Activated naive CD8-positive, alpha-beta T cell treated with anti-CD3 and anti-CD28 coated beads for 36 hours (primary cell): ENCODE results near the gene LHX2. TPM values are rescaled to one million over a fixed set of nuclear protein-coding genes. Genes with fewer than 3 reads are reported as not detected.
A peak's percentile ranks its signal among the peaks of the same experiment; 100 is the strongest.

Experiments used
- DNase-seq: peaks from one replicate; pipeline ENCODE4 v3.0.0; 2021
- H3K27ac Mint-ChIP-seq: one replicate; pipeline ENCODE4 v1.8.0; 2022; ENCODE audit warnings: mild to moderate bottlenecking, moderate library complexity, mixed read lengths
- H3K27me3 Mint-ChIP-seq: one replicate; pipeline ENCODE4 v1.8.0; 2022; ENCODE audit warnings: mild to moderate bottlenecking, mixed read lengths
- H3K36me3 Mint-ChIP-seq: one replicate; pipeline ENCODE4 v1.8.0; 2021; ENCODE audit warnings: mild to moderate bottlenecking, mixed read lengths
- H3K4me1 Mint-ChIP-seq: one replicate; pipeline ENCODE4 v1.8.0; 2021; ENCODE audit warnings: mixed read lengths
- H3K4me3 Mint-ChIP-seq: one replicate; pipeline ENCODE4 v1.8.0; 2022; ENCODE audit warnings: mild to moderate bottlenecking, moderate library complexity, mixed read lengths
- H3K9me3 Mint-ChIP-seq: one replicate; pipeline ENCODE4 v1.8.0; 2022; ENCODE audit warnings: mixed read lengths
- total RNA-seq, 2 experiments: library from RNA; stranded (reverse); gene quantifications; one replicate each; pipeline ENCODE4 v1.2.3, GENCODE V29; 2021

The LHX2 gene
- total RNA-seq, 2 experiments from 2014 or later = not detected

DNA sequence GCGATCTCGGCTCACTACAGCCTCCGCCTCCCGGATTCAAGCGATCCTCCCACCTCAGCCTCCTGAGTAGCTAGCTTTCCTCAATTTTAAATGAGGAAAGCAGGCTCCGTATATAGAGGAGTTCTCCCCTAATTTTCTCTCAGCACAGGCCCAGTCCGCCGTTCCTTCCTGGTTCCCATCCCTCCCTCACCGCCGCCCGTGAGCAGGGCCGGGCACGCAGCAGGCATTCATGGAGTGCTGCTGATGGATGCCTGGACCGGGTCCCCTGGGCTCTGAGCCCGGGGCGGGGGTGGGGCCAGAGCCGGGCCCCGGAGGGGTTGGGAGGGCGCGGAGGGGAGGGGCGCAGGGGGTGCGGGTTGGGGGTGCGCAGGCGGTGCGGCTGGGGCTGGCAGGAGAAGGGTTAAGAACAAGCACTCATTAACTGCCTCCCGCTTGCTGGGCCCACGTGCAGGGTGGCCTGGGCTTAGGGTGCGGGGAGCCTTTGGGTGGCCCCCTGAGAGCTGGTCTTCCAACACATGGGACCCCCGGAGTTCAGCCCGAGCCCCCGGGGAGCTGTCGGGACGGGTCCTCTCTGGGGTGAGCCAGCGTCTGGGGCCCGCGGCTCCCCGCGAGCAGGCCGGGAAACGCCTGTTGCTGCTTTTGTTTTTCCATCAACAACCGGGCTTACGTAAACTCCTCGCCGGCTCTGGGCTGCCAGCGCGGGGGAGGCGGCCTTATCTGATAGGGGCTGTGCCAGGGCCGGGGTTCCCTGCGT, 33.7 kb downstream of the LHX2 start:
- peak overlapping the region; percentile 25 for H3K4me3 Mint-ChIP-seq
- H3K27ac Mint-ChIP-seq = no peak overlapping the region

DNA sequence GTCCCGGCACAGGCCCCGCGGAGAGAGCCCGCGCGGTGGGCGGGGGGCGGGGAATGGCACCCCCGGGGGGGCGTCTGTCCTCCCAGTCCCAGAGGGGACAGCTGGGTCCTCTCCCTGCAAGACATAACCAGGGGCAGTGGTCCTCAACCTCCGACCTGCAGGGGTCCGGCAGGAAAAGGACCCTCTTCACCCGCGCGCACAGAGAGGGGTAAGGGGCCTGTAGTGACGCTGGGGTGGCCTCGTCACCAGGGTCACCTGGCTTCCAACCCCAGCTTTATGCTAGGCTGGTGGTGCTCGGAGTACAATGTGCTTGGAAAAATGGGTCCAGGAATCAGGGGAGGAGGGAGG, 34.2 kb downstream of the LHX2 start:
- H3K36me3 Mint-ChIP-seq = no peaks in the 10 kb centered on the region
- DNase-seq = no peak
- no peak overlapping the region for H3K4me3 Mint-ChIP-seq
- peaks cover 79% of the 10 kb centered on the region for H3K27me3 Mint-ChIP-seq
- H3K9me3 Mint-ChIP-seq = no peaks in the 10 kb centered on the region
- peaks cover 3% of the 10 kb centered on the region for H3K4me1 Mint-ChIP-seq
- no peak overlapping the region for H3K27ac Mint-ChIP-seq

More for the DNA sequence above, 33.7 kb downstream of the LHX2 start:
- Mint-ChIP-seq H3K27me3 (peaks cover 77% of the 10 kb centered on the region), H3K36me3 (no peaks in the 10 kb centered on the region), H3K4me1 (peaks cover 7% of the 10 kb centered on the region), H3K9me3 (no peaks in the 10 kb centered on the region)
- peak; percentile 35 for DNase-seq

DNA sequence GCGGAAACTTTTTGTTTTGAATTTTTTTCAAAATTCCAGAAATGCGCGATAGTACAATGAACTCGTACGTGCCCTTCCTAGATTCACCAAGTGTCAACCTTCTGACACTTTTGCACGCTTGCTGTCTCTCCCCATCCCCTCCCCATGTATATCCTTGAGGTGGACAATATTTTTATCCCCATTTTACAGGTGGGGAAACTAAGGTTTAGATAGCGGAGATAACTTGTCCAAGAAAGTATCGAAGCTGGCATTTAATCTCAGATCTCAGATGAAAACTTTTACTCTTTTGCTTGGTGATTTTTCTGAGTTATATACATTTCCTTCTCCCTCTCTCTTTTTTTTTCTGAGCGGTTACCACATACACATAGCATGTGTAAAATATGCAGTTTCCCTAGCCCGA, 34.6 kb downstream of the LHX2 start:
- Mint-ChIP-seq H3K27me3 (peaks cover 82% of the 10 kb centered on the region), H3K4me1 (peaks cover 3% of the 10 kb centered on the region), H3K36me3 (no peaks in the 10 kb centered on the region), H3K27ac (no peak overlapping the region), H3K4me3 (no peak overlapping the region), H3K9me3 (no peaks in the 10 kb centered on the region)
- no peak for DNase-seq

DNA sequence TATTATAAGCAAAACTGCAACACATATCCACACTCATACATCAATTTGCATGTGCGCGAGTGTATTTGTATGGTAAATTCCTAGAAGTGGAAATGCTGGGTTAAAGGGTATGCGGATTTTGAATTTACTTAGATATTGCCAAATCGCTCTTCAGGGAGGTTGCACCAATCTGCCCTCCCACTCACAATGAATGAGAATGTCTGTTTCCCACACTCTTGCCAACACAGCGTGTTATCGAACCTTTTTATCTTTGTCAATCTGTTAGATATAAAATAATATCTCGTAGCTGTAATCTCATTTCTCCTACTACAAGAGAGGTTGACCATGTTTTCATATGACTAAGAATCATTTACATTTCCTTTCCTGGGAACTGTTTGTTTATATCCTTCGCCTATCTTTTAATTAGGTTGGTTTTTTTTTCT, 35.7 kb downstream of the LHX2 start:
- H3K27me3 Mint-ChIP-seq = peaks cover 85% of the 10 kb centered on the region
- DNase-seq = no peak
- H3K36me3 Mint-ChIP-seq = no peaks in the 10 kb centered on the region
- H3K27ac Mint-ChIP-seq = no peak overlapping the region
- no peak overlapping the region for H3K4me3 Mint-ChIP-seq
- no peaks in the 10 kb centered on the region for H3K4me1 Mint-ChIP-seq
- no peaks in the 10 kb centered on the region for H3K9me3 Mint-ChIP-seq

DNA sequence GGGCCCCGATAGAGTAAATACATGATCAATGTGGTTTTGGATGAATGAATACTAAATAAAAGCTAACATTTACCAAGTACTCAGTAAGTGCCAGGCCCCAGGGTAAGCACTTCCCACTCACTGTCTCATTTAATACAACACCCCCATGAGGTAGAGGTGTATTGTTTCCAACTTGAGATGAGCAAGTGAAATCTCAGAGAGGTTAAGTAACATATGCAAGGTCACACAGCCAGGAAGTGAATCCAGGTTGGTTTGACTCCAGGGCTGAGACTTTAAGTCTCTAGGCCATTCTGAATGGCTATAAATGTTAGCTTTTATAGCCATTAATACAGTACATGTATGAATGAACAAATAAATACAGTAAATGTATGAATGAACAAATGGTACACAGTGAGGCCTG, 39.4 kb downstream of the LHX2 start:
- Mint-ChIP-seq H3K27ac (no peak overlapping the region), H3K4me1 (peaks cover 2% of the 10 kb centered on the region), H3K4me3 (no peak overlapping the region), H3K27me3 (peaks cover 80% of the 10 kb centered on the region), H3K9me3 (no peaks in the 10 kb centered on the region), H3K36me3 (no peaks in the 10 kb centered on the region)
- no peak for DNase-seq

DNA sequence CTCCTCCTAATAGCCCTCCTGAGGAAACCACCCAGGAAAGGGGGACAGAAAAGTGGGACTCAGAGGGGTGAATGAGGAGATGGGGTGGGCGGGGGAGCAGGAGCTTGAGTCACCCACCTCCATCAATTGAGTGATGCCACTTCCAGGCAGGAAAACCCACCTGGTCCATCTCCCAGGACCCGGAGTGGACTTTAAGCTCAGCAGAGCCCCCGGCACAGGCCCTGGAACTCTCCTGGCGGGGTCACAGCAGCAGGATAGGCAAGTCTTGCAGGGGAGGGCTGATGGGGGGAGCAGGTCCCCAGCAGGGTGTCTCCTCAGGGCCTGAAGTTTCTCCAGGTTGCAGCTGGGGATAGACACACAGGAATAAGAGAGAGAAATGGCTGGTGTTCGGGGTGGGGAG, 40.8 kb downstream of the LHX2 start:
- H3K9me3 Mint-ChIP-seq = no peaks in the 10 kb centered on the region
- no peak overlapping the region for H3K4me3 Mint-ChIP-seq
- peaks cover 76% of the 10 kb centered on the region for H3K27me3 Mint-ChIP-seq
- DNase-seq = no peak
- no peaks in the 10 kb centered on the region for H3K36me3 Mint-ChIP-seq
- H3K27ac Mint-ChIP-seq = no peak overlapping the region
- H3K4me1 Mint-ChIP-seq = peaks cover 2% of the 10 kb centered on the region

DNA sequence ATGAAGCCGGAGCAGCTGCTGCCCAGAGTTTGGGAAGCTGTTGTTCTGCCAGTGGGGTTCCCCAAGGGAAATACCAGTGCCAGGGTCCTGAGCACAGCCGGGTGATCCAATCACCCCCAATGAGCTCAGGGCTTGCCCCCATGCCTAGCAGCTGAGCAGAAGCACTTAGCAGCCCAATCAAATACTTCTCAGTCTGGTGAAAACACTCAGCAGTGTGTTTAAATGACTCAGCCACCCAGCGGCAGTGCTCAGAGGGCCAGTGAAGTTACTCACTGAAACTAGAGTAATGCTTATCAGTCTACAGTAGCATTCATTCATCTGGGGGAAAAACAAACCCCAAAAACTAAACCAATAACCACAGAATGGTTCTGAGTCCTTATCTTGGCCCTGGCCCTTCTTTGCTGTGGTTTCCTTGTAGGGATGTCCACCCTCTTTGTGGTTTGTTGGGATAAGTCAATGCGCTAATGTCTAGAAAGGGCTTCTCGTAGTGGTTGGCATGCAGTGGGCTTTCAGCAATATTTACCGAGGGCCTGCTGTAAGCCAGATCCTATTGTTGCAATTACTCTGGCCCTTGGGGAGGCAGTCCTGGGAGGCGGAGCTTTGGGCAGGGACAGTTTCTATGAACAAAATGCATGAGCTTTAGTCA, 43.1 kb downstream of the LHX2 start:
- peaks cover 2% of the 10 kb centered on the region for H3K4me1 Mint-ChIP-seq

DNA sequence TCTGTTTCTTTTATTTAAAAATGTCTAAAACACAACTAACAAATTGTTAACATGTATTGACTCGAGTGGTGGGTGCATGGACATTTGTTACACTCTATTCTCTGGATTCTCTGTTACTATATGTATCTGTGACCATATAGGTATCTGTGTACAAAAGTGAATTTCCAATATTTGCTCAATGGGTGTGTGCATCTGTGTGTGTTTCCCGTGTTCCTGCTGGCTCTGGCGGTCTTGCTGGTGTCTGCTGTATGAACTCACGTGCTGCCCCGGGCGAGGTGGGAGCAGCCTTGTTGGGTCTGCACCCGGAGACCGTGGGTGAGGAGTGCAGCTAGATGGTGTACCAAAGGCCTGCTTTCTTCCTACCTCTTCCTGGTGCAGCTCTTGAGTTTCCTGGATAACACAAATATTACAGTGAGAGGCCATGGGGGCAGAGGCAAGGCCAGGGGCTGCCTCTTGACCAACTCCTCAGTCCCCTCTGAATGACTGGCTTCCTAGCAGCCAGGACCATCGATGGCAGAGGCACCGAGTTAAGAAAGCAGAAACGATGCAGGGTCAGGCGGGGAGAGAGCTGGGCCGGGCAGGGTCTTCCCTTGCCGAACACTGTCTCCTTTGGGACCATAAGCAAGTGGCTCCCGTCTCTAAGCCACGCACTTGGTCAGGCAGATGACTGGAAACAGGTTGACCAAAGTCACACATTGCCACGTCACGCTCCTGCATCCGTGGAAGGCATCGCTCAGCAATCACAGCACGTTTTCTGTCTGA, 49.5 kb downstream of the LHX2 start:
- no peaks in the 10 kb centered on the region for H3K4me1 Mint-ChIP-seq

More for the DNA sequence above, 43.1 kb downstream of the LHX2 start:
- no peak overlapping the region for H3K27ac Mint-ChIP-seq
- DNase-seq = peak; percentile 35
- H3K9me3 Mint-ChIP-seq = no peaks in the 10 kb centered on the region
- H3K36me3 Mint-ChIP-seq = no peaks in the 10 kb centered on the region
- no peak overlapping the region for H3K4me3 Mint-ChIP-seq
- H3K27me3 Mint-ChIP-seq = peaks cover 68% of the 10 kb centered on the region

DNA sequence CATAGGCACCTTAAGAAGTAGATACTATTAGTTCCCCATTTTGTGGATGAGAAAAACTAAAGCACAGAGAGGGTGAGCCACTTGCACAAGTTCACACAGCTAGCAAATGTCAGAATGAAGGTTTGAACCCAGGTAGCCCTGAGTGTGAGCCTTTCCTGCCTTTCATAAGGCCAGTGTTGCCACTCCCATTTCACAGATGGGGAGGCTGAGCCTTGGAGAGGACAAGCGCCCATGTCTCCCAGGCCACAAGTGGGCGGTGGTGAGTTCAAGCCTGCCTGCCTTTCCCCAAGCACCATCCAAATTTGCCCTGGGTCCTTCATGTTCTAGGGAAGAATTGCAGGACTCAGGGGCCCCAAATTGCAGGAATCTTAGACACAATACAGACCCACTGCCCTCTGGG, 50.6 kb downstream of the LHX2 start:
- Mint-ChIP-seq H3K4me3 (no peak overlapping the region), H3K4me1 (no peaks in the 10 kb centered on the region), H3K9me3 (no peaks in the 10 kb centered on the region), H3K27ac (no peak overlapping the region), H3K36me3 (no peaks in the 10 kb centered on the region), H3K27me3 (peaks cover 14% of the 10 kb centered on the region)
- DNase-seq = no peak

More for the DNA sequence above, 49.5 kb downstream of the LHX2 start:
- Mint-ChIP-seq H3K4me3 (no peak overlapping the region), H3K27ac (no peak overlapping the region), H3K36me3 (no peaks in the 10 kb centered on the region), H3K27me3 (peaks cover 23% of the 10 kb centered on the region), H3K9me3 (no peaks in the 10 kb centered on the region)
- no peak for DNase-seq

DNA sequence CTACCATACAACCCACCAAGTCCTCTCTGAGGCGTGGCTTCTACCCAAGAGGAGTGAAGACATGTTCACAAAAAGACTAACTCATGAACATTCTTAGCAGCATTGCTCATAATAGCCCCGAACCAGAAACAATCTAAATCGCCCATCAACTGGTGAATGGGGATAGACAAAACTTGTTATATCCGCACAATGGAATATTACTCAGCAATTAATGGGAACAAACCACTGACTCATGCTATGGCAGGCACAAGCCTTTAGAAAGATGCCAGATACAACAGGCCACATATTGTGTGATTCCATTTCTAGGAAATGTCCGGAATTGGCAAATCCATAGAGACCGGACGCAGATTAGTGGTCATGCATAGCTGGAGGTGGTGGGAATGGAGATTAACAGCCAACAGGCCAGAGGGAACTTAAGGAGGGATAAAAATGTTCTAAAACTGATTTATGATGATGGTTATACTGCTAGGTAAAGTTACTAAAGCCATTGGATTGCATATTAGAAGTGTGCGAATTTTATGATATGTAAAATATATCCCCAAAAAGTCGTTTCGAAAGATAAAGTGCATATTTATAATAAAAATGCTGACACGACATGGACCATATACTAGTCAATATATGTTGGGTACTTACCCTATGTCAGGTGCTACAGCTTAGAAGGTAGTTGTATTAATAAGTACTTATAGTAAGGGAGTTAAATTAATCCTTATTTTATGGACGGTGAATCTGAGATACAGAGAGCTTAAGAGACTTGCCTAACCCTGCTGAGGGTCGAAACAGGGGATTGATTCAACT, 55.4 kb downstream of the LHX2 start:
- H3K9me3 Mint-ChIP-seq = no peaks in the 10 kb centered on the region
- H3K36me3 Mint-ChIP-seq = no peaks in the 10 kb centered on the region
- H3K27ac Mint-ChIP-seq = no peak overlapping the region
- H3K27me3 Mint-ChIP-seq = peaks cover 15% of the 10 kb centered on the region
- no peak overlapping the region for H3K4me3 Mint-ChIP-seq
- DNase-seq = no peak
- no peaks in the 10 kb centered on the region for H3K4me1 Mint-ChIP-seq

DNA sequence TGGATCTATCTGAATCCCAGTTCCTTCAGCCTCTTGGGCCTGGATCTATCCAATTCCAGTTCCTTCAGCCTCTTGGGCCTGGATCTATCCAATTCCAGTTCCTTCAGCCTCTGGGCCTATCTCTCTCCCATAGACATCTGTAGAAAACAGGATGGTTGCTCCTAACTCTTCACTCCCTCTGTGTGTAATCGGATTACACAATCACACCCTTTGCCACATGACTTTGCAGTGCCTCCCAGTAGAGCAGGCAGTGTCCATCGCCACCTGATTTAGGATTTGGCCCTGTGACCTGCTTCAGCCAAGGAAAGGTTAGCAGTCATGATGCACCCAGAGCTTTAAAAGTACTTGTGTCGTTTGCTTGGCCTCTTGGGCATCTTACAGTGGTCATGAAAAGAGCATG, 56.7 kb downstream of the LHX2 start:
- no peak overlapping the region for H3K4me3 Mint-ChIP-seq
- no peak overlapping the region for H3K27ac Mint-ChIP-seq
- H3K4me1 Mint-ChIP-seq = no peaks in the 10 kb centered on the region
- H3K27me3 Mint-ChIP-seq = peaks cover 24% of the 10 kb centered on the region
- no peaks in the 10 kb centered on the region for H3K36me3 Mint-ChIP-seq
- DNase-seq = no peak
- no peaks in the 10 kb centered on the region for H3K9me3 Mint-ChIP-seq

DNA sequence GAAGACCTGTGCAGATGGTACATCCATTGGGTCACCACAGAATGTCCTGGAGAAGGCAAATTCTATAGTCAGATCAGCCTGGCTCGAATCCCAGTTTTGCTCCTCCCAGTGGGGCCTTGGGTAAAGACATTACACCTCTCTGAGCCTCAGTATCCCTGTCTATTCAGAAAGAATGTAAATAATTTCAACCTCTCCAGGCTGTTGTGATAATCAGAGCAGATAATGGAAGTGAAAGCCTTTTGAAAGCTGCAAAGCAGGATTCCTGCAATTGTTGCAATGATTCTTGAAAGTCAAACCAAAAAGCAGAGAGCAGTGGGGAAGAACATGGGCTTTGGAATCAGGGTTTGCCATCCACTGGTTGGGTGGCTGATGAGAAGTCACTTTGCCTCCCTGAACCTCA, 63.2 kb downstream of the LHX2 start:
- Mint-ChIP-seq H3K4me3 (no peak overlapping the region), H3K4me1 (no peaks in the 10 kb centered on the region), H3K9me3 (no peaks in the 10 kb centered on the region), H3K36me3 (no peaks in the 10 kb centered on the region), H3K27me3 (peaks cover 35% of the 10 kb centered on the region), H3K27ac (no peak overlapping the region)
- DNase-seq = no peak

DNA sequence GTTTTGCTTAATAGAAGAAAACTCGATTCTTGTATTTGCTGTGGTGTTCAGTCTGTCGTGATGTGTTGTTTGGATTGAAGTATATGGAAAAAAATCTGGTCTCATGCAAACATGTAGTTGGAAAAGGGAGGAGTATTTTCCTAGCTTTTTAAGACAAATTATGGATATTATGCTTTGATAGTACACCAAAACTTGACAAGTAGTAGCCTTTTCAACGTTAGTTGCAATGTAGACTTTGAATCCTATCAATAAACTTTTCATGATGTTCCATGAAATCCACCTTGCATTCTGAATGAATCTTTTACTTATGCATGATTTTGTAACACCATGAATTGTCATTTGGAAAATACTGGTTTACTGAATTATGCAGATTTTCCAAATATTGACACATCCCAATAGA, 64.2 kb downstream of the LHX2 start:
- peaks cover 29% of the 10 kb centered on the region for H3K27me3 Mint-ChIP-seq
- no peaks in the 10 kb centered on the region for H3K9me3 Mint-ChIP-seq
- H3K27ac Mint-ChIP-seq = no peak overlapping the region
- no peaks in the 10 kb centered on the region for H3K4me1 Mint-ChIP-seq
- DNase-seq = no peak
- H3K4me3 Mint-ChIP-seq = no peak overlapping the region
- no peaks in the 10 kb centered on the region for H3K36me3 Mint-ChIP-seq

DNA sequence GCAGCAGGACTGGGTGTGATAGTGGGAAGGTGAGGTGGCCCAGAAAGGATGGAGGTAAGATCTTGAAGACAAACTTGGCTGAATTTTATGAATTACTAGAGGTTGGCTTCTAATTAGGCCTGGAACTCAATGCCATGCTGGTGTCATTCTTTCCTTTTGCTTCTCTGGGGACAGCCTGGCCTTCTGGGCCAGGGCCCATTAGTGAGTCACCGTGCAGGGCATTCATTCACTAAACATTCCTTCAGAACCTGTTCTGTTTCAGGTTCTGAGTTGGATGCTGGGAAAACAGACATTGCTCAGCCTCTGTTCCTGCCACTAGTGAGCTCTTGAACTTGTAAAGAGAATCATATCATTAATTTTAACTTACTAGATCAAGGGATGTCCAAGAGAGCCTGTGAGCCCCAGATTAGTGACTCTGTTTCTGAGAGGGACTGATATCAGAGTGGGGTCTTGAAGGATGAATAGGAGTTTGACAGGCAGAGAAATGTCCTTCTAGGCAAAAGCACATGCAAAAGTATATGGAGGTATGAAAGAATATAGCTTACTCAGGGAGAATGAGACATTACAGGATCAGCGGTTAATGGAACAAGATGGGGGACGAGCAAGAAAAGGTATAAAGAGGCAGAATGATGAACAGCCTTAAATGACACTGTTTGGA, 66.5 kb downstream of the LHX2 start:
- peaks cover 14% of the 10 kb centered on the region for H3K27me3 Mint-ChIP-seq
- H3K4me3 Mint-ChIP-seq = no peak overlapping the region

More for the DNA sequence above, 66.5 kb downstream of the LHX2 start:
- Mint-ChIP-seq H3K27ac (no peak overlapping the region), H3K9me3 (no peaks in the 10 kb centered on the region), H3K36me3 (no peaks in the 10 kb centered on the region), H3K4me1 (no peaks in the 10 kb centered on the region)
- no peak for DNase-seq
